Omental fat pad (tissue), 4 donors: Measurements from ENCODE around the gene HTR1B. TPM values are rescaled to one million over a fixed set of nuclear protein-coding genes. Genes with fewer than 3 reads are reported as not detected.

Experiments used
- ATAC-seq: fragments of 150-250 bp; one replicate; pipeline ENCODE4 v1.9.1; 2016; ENCODE audit warnings: mild to moderate bottlenecking, moderate library complexity; ENCODE audit not compliant: low FRiP score
- DNase-seq: peaks from one replicate; pipeline ENCODE4 v3.0.0-alpha.2; 2019; ENCODE audit warnings: low spot score
- CTCF ChIP-seq, 3 donors: fragments of 450-650 bp; IDR thresholded peaks; one replicate each; pipeline ENCODE4 v1.5.1; 2016 to 2017; ENCODE audit warnings: antibody characterized with exemption in 3 of 3, mild to moderate bottlenecking in 3 of 3, moderate library complexity in 2 of 3
- total RNA-seq, 4 donors: library from RNA; depleted of rRNA; stranded (reverse); fragments of >200 nt; gene quantifications; one replicate each; pipeline ENCODE4 v1.1.0, GENCODE V29; 2016

Gene HTR1B
- total RNA-seq, 4 donors from 2014 or later: not detected

GRCh38 chr6:77482981-77483380 is 19.7 kb upstream of the HTR1B start:
- ATAC-seq (no peak), DNase-seq (no peak)
- TF ChIP-seq CTCF (IDR thresholded peaks at IDR 0.05): no peak

GRCh38 chr6:77474973-77475372 is 11.7 kb upstream of the HTR1B start:
- no peak for ATAC-seq
- DNase-seq: no peak
- TF ChIP-seq CTCF (IDR thresholded peaks at IDR 0.05): no peak

- DNase-seq: no peak
- ATAC-seq: no peak
- no peak for TF ChIP-seq CTCF (IDR thresholded peaks at IDR 0.05)
These were observed 11.1 kb upstream of the HTR1B start for GRCh38 chr6:77474286-77474956.

GRCh38 chr6:77470983-77471382 is 7.7 kb upstream of the HTR1B start:
- TF ChIP-seq CTCF (IDR thresholded peaks at IDR 0.05): no peak
- no peak for DNase-seq
- no peak for ATAC-seq

GRCh38 chr6:77468939-77469338 is 5.6 kb upstream of the HTR1B start:
- DNase-seq (no peak), ATAC-seq (no peak)
- no peak for TF ChIP-seq CTCF (IDR thresholded peaks at IDR 0.05)

- no peak for TF ChIP-seq CTCF (IDR thresholded peaks at IDR 0.05)
- DNase-seq (no peak), ATAC-seq (no peak)
These were observed 3.5 kb upstream of the HTR1B start for GRCh38 chr6:77466451-77467437.
